ENCODE results near the gene PTPRF.

PTPRF gene

DNA sequence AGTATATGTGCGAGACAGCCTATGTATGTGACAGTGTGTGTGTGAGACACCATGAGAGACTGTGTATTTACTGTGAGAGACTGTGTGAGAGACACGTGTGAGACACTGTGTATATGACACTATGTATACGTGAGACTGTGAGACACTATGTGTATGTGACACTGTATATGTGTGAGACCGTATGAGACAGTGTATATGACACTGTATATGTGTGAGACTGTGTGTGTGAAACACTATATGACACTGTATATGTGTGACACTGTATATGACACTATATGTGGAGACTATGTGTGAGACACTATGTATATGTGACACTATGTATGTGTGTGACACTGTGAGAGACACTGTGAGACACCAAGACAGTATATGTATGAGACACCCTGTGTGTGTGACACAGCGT, 66.3 kb downstream of the PTPRF start:
- intact Hi-C loops (cut with DNase I), result no loop called here

DNA sequence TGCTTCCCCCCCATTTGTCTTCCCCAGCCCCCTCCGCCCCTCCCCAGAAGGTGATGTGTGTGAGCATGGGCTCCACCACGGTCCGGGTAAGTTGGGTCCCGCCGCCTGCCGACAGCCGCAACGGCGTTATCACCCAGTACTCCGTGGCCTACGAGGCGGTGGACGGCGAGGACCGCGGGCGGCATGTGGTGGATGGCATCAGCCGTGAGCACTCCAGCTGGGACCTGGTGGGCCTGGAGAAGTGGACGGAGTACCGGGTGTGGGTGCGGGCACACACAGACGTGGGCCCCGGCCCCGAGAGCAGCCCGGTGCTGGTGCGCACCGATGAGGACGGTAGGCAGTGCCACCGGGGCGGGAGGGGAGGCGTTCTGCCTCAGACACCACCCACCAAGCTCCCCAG, 67.0 kb downstream of the PTPRF start:
- intact Hi-C loops (cut with DNase I), result no loop called here
- DNase-seq, result peak in 1 of 10 donors; percentile 85

More for the DNA sequence above, 66.3 kb downstream of the PTPRF start:
- DNase-seq, result no peak

DNA sequence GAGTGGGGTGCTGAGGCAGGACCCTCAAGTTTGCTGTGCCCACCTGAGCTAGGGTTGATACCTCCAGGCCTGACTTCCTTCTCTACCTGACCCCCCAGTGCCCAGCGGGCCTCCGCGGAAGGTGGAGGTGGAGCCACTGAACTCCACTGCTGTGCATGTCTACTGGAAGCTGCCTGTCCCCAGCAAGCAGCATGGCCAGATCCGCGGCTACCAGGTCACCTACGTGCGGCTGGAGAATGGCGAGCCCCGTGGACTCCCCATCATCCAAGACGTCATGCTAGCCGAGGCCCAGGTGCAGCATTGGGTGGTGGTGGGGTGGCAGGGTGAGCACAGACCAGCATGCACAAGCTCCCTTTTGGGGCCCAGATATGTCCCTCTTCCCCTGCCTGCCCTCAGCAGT, 67.9 kb downstream of the PTPRF start:
- intact Hi-C loops (cut with DNase I), result no loop called here
- peak in 1 of 10 donors; percentile 69 for DNase-seq

DNA sequence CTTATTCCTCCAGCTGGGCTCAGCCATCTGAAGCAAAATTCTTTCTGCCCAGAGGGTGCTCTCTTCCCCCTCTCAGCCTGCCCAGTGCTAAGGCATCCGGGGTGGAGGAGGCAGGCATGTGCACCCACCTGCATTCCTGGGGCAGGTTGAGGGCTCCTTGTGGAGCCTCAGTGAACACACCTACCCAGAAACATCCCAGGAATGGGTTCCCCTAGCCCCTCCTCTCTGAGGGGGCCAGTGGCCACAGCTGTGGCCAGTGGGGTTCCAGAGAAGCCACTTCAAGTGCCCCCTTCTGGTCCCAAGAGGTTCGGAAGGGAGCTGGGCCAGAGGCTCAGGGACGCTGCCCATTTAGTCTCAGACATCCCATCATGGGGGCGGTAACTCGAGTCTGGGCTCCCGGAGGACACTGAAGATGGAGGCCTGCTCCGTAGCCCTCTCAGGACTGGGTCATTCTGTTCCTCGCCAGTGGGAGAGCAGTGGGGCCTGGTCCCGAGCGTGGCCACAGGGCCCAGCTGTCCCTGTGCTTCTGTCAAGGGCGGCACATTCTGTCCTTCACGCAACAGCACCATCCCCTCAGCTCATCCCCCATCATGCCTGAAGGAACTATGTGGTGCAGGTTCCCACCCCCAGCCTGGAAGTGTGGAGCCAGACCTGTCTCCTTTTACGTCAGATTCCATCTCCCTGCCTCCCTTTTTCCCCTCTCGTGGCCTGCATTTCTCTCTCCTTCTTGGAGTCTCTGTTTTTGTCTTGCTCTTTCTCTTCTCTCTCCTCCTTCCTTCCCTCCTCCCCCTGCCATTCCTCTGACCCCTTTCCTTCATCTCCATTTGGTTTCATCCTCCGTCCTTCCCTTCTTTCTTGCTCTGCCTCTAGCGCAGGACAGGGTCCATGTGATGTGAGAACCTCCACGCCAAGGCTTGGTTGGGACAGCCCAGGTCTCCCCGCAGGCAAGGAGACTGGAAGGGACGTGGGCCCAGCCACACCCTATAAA, 69.6 kb downstream of the PTPRF start:
- intact Hi-C loops (cut with DNase I), result no loop called here
- no peak for DNase-seq

DNA sequence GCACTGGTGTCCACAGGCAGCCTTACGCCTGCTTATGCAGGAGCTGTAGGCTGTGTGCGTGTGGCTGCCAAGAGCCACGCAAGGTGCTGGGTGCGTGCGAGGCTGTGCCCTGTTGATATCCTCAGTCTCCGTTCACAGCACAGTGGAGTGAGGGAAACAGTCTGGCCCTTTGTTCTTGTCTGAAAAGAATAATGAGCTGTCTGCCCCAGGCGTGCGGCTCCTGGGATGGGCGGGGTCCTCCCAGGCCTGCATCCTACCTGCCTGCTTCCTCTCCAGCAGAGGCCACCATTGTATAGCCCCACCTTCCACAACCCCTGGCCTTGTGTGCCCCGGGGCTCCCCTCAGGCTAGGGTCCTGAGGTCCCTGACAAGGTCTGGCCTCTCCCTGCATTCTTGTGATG, 72.3 kb downstream of the PTPRF start:
- intact Hi-C loops (cut with DNase I), result no loop called here
- DNase-seq, result no peak

DNA sequence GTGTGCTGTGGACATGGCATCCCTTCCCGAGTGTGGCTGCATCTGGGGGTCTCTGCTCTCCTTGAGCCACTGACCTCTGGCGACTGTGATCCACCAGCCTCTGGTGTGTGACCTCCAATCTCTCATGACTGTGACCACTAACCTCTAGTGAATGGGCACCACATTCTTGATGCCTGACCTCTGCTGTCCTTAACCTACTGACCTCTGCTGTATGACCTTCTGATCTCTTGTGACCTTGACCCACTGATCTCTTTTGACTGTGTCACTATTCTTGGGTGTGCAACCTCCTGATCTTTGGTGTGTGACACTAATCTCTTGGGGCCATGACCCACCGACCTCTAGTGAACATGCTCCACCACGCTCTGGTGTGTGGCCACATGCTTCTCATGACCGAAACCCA, 73.5 kb downstream of the PTPRF start:
- intact Hi-C loops (cut with DNase I), result no loop called here
- no peak for DNase-seq

DNA sequence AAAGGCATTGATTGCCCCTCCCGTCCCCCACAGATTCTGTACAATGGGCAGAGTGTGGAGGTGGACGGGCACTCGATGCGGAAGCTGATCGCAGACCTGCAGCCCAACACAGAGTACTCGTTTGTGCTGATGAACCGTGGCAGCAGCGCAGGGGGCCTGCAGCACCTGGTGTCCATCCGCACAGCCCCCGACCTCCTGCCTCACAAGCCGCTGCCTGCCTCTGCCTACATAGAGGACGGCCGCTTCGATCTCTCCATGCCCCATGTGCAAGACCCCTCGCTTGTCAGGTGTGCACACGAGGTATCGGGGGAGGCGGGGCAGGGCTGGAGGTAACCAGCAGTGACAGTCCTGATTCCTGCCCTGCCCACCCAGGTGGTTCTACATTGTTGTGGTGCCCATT, 74.5 kb downstream of the PTPRF start:
- intact Hi-C loops (cut with DNase I), result no loop called here
- no peak for DNase-seq

DNA sequence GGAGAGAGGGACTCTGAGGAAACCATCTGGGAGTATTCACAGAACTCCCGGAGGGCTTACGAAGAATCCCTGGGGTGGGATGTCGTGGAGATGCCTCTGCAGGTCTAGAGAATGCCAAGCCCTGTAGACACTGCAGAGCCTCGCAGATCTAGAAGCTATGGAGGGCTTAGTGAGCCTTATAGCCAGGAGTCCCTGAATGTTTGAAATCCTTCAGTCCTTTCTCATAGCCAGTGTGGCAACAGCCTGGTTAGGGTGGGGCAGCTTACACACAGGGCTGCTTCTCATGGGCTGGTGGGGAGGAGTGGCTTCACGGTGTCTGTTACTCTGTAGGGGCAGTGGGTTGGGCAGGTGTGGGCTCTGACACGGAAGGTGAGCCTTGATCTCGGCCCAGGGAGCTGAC, 75.1 kb downstream of the PTPRF start:
- DNase-seq, result no peak
- intact Hi-C loops (cut with DNase I), result no loop called here

DNA sequence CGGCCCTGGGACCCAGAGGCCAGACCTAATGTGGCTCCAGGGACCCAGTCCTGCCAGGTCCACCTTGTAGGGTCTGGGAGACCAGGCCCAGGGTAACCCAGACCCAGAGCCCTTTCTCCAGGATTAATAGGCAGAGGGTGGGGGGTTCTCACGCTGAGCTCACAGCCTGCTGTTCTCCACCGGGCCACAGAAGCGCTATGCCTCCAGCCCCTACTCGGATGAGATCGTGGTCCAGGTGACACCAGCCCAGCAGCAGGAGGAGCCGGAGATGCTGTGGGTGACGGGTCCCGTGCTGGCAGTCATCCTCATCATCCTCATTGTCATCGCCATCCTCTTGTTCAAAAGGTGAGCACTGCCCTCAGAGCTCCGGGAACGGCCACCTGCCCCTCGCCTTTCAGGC, 75.9 kb downstream of the PTPRF start:
- intact Hi-C loops (cut with DNase I), result no loop called here
- no peak for DNase-seq

DNA sequence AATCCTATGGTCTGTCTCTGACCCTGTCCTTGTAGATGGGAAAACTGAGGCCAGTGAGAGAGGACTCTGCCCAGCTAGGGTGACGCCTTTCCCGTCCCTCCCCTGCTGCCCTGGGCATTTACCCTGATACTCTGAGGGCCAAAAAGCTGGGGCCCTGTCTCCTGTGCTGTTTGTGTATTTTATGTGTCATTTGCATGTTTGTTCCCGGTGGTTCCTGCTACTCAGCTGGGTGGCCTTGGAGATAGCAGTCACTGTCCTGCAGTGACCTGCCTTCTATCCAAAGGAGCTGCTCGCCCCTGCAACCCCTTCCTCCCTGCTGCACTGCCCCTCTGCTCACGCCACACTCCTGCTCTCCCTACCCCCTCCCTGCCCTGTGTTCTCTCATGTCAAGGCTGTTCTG, 78.1 kb downstream of the PTPRF start:
- intact Hi-C loops (cut with DNase I), result no loop called here
- DNase-seq, result no peak

DNA sequence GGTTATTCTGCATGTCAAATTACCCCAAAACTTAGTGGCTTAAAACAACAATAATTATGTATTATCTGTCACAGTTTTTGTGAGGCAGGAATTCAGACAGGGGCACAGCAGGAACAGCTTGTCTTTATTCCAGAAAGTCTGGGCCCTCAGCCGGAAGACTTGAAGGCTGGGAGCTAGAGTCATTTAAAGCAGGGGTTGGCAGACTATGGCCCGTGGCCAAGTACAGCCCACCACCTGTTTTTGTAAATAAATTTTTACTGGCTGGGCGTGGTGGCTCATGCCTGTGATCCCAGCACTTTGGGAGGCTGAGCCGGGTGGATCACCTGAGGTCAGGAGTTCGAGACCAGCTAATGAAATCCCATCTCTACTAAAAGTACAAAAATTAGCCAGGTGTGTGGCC, 79.7 kb downstream of the PTPRF start:
- no peak for DNase-seq
- intact Hi-C loops (cut with DNase I), result no loop called here

DNA sequence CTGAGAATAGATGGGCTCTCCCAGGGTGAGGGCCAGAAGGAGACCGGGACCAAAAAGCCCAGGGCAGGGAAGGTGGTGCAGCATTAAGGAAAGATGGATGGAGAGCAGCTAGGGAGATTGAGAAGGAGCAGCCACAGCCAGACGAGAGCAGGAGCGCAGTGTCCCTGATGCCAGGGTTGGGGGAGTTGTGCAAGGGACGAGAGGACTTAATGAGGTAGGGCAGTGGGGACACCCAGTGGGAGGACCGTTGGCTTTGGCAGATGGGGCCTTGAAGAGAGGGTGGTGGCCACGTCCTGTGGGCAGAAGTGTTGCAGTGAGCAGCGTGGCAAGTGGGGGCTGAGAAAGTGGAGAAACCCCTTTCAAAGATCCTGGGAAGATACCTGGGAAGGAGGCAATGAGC, 81.3 kb downstream of the PTPRF start:
- peak in 1 of 10 donors; percentile 65 for DNase-seq
- intact Hi-C loops (cut with DNase I), result no loop called here

DNA sequence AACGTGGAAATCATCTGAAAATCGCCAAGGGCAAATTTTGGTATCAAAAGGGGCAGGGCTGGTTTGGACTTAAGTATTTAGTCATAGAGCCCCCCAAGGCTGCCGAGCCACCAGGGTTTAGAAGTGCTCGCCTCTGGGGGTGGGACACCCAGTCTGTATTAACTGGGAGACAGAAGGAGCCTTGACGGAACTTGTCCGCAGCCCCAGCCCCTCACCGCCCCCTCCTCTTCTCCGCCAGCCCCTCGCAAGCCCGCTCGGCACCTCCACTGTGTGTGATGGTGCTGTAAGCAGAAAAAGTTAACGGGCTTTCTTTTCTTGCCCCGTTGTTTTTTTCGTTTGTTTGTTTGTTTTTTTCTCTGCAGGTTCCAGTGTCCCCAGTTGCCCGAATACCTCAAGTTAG, 81.7 kb downstream of the PTPRF start:
- DNase-seq, result peak in 2 of 10 donors; percentile 35 to 73
- intact Hi-C loops (cut with DNase I), result no loop called here

DNA sequence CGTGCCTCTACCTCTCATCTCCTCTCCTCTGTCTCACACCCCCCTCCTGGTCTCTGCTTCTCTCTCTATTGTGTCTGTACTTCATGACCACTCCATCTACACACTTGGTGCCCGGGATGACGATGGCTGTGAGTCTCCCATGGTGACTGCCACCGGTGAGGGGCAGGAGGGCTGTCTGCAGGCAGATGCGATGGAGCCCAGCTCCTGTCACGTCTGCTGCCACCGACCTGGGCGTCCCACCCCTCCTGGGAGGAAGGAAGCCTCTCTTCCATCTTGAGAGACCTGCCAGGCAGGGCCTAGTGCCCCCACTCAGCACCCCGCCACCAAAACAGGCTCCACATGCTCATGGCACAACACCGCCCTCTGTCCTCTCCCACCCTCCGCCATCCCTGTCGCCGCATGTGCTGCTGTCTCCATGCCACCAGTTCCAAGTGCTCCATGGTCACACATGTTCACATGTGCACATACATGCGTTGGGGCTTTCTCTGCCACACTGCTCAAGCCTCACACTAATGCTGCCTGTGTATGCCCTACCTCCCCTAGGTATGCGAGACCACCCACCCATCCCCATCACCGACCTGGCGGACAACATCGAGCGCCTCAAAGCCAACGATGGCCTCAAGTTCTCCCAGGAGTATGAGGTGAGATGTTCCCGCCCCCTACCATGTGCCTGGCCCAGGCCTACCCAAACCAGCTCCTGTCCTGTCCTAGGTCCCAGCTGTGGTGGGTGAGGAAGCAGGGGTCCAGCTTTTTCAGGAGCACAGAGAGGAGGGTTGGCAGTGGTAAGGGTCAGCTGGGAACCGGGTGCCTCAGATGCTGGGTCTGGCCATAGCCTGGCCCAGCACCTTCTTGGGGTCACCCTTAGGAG, 82.6 kb downstream of the PTPRF start:
- DNase-seq, result peak in 3 of 10 donors; percentile 15 to 79 (median 61)
- intact Hi-C loops (cut with DNase I), result no loop called here

DNA sequence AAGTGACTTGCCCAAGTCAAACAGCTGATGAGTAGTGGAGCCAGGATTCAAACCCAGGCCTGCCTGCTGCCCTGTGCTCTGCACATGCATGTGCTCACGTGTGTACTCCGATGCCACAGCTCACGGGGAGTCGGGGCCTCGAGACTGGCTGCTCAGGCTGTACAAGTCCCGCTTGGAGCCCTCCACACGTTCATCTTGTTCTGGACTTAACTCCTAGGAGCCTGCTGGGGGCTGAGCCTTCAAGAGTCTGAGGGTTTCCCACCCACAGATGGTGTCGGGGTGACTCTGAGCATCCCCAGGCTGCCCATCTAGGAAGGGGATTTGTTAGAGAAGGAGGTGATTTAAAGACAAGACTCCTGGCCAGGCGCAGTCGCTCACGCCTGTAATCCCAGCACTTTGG, 83.5 kb downstream of the PTPRF start:
- intact Hi-C loops (cut with DNase I), result no loop called here
- DNase-seq, result peak in 3 of 10 donors; percentile 28 to 75 (median 57)

DNA sequence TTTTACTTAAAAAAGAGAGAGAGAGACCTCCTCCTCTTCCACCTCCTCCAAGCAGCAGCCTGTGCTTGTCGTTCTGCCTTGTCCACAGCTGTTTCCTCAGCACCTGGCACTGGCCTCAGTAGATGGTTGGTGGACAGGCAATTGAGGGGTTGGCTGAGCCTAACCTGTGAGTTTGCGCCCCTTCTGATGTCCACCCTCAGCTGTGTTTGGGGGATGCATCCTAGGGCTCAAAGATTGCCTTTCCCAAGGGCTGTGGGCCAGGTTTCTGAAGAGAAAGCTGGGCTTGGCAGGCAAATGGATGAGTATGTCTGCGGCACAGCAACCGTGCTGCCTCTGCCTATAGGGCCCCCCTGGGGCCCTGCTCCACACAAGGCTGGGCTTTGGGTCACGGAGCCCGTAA, 84.2 kb downstream of the PTPRF start:
- DNase-seq, result peak in 3 of 10 donors; percentile 42 to 80 (median 54)
- intact Hi-C loops (cut with DNase I), result no loop called here

DNA sequence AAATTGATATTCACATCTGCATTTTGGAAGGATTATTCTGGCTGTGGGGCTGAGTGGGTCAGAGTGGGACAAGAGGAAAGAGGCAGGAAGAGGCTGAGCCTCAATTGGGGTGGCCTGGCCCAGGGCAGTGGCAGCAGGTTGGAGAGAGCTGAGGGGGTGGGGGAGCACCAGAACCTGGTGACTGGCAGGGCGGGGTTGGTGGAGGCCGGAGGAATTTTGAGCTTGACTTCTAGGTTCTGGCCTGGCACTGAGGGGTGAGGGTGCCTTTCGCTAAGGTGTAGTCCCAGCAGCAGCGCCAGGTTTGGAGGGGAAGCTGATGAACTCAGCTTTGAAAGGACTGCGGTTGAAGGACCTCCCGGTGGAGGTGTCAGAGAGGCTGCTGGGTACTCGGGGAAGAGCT, 85.7 kb downstream of the PTPRF start:
- intact Hi-C loops (cut with DNase I), result no loop called here
- peak in 2 of 10 donors; percentile 52 to 53 for DNase-seq

DNA sequence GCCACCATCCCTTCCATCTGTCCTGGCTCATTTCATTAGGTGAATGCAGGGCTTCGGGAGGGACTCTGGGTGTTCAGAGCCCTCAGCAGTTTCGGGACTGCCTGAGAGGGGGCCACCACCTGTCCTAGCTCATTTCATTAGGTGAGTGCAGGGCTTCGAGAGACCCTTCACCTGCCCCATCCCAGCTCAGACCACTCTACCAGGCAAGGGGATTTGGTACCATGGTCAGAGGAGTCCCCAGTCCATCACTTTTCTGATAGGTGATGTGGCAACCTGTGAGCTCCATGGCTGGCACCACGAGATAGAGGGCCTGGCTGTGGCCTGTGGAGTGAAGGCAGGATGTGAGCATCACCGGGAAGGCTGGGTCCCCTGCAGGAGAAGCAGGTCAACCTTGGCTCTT, 86.3 kb downstream of the PTPRF start:
- intact Hi-C loops (cut with DNase I), result no loop called here
- DNase-seq, result peak in 2 of 10 donors; percentile 51 to 73

DNA sequence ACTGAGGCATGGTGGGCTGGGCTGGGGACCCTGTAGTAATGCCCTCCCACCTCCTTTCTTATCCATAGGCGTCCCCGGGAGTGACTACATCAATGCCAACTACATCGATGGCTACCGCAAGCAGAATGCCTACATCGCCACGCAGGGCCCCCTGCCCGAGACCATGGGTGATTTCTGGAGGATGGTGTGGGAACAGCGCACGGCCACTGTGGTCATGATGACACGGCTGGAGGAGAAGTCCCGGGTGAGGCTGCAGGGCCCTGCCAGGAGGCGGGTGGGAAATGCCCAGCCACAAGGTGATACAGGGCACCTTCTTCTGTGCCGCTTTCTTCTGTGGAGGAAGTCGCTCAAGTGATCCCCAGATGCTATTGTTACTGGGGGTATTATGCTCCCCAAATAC, 87.0 kb downstream of the PTPRF start:
- intact Hi-C loops (cut with DNase I), result no loop called here

DNA sequence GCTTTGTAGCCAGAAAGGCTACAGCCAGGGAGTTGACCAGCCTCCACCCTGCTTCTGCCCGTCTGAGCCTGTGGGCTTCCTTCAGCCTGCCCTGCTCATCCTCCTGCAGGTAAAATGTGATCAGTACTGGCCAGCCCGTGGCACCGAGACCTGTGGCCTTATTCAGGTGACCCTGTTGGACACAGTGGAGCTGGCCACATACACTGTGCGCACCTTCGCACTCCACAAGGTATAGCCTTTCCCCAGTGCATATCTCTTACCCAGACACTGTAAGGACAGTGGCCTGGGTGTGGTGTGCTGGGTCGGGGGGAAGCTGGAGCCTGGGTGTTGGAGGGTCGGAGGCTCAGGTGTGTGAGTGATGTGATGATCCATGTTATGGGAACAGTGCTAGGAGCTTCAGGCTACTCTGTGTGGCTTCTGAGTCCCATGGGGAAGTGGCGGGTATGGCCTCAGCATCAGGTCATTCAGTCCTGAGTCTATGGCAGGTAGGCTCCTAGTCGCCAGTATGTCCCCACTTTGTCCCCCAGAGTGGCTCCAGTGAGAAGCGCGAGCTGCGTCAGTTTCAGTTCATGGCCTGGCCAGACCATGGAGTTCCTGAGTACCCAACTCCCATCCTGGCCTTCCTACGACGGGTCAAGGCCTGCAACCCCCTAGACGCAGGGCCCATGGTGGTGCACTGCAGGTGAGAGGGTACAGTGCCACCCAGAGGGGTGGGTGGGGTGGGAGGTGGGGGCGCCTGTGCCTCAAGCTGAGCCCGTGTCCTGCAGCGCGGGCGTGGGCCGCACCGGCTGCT, 88.0 kb downstream of the PTPRF start:
- peak in 4 of 10 donors; percentile 0 to 65 (median 50) for DNase-seq
- intact Hi-C loops (cut with DNase I), result no loop called here

More for the DNA sequence above, 87.0 kb downstream of the PTPRF start:
- DNase-seq, result peak in 2 of 10 donors; percentile 62 to 78
